ENCODE results near the gene B3GNT3. TPM values are rescaled to one million over a fixed set of nuclear protein-coding genes. Genes with fewer than 3 reads are reported as not detected.

The B3GNT3 gene
- total and polyA plus RNA-seq, 2 of the 8 experiments (the other 6 are each of a cell fraction or from before 2014, with no cell fraction given) = 1.5 TPM

DNA sequence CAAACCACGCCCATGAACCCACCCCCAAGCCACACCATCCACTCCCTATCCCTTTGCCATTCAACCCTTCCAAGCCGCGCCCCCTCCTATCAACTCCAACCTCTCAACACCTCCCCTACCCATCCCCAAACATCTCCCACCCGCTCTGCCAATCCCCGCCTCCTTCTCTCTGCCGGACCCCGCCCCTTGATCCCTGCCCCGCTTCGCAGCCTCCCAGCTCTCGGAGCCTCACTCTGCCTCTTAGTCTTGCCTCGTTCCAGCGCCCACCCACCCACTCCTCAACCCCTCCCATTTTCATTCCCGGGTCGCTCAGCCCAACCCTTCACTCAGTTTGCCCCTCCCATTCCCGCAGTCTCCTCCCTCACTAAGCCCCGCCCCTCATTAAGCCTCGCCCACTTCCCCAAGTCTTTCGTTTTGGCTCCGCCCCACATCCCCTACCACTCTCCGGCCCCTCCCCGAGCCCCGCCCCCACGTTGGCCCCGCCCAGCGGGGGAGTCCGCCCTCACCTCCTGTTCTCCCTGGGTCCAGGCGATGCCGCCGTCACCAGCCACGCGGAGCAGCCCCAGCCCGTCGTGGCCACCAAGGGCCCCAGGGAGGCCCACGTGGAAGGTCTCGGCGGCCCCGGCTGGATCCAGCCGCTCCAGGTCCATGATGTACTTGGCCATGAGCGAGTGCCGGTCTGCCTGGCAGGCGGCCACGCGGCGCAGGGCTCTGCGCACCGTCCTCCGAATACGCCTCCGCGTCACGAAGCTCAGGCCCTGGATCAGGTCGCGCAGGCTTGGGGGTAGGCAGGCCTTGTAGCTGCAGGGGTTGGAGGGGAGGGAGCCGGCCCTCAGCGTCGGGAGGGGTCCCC is 47.1 kb downstream of the B3GNT3 start:
- no peak overlapping the region for H2AFZ ChIP-seq (ENCODE audit: low read length)
- H4K8ac ChIP-seq (ENCODE audit: extremely low read depth, insufficient read depth, low read length) = peak overlapping the region; percentile 83
- DNase-seq (ENCODE audit: low read depth in 1 of 2, low spot score in 2 of 2) = peak; percentile 97 to 99
- H3K79me2 ChIP-seq (ENCODE audit: control insufficient read depth in 1 of 2, insufficient read depth in 2 of 2, low read length in 2 of 2) = no peaks in the 10 kb centered on the region
- peak overlapping the region; percentile 3 to 77 (median 64); a peak in 5 of 7 replicates for H3K9ac ChIP-seq (replicated peaks in 1 of 4; ENCODE audit: extremely low read depth in 1 of 4, low read depth in 3 of 4, low read length in 3 of 4)
- H2BK15ac ChIP-seq (ENCODE audit: low read length) = peak overlapping the region; percentile 81; the same call in 1 of the 2 replicates
- H2BK20ac ChIP-seq (ENCODE audit: low read length) = no peak overlapping the region
- no peaks in the 10 kb centered on the region for H3K9me3 ChIP-seq (ENCODE audit: insufficient read depth in 2 of 2, low read depth in 1 of 2, low read length in 1 of 2)
- H3K36me3 ChIP-seq (ENCODE audit: control insufficient read depth in 2 of 4, insufficient read depth in 4 of 4, low read length in 3 of 4) = no peaks in the 10 kb centered on the region
- H3K4ac ChIP-seq (replicated peaks; ENCODE audit: insufficient read length, low read depth, low read length) = peak overlapping the region; percentile 98
- peaks cover 0 to 3% of the 10 kb centered on the region in 2 experiments for H4K20me1 ChIP-seq (replicated peaks in 1 of 2; ENCODE audit: control insufficient read depth in 1 of 2, insufficient read depth in 2 of 2, low read length in 2 of 2)
- H3K4me1 ChIP-seq (replicated peaks in 1 of 4; ENCODE audit: control insufficient read depth in 3 of 4, insufficient read depth in 4 of 4, low read length in 3 of 4) = peaks cover 0 to 11% (median 3%) of the 10 kb centered on the region in 4 experiments; a peak in 5 of 7 replicates
- H3K23me2 ChIP-seq (ENCODE audit: low read depth, low read length) = peaks cover 12% of the 10 kb centered on the region
- H2BK120ac ChIP-seq (replicated peaks; ENCODE audit: low read depth, low read length) = peak overlapping the region; percentile 64
- H3K27ac ChIP-seq (ENCODE audit: low read depth, low read length) = no peak overlapping the region
- peak overlapping the region; percentile 80; the same call in 1 of the 2 replicates for H2BK12ac ChIP-seq (ENCODE audit: low read depth, low read length)
- ChIA-PET POLR2A (ENCODE audit: partially characterized antibody) (interaction anchor here (0.6 to 12.5 kb wide), 8 partner anchors 10 to 164 kb away, joined by 3 to 133 read pairs (median 3); partner anchors contain the start of gene RPL18A), CTCF (ENCODE audit: partially characterized antibody) (interaction anchor here (1.3 to 2.1 kb wide), 2 partner anchors 7 to 11 kb away, joined by 4 to 8 read pairs; no protein-coding TSS in a partner anchor)
- no peaks in the 10 kb centered on the region for H3K79me1 ChIP-seq (ENCODE audit: low read depth, low read length)
- FAIRE-seq = peak; percentile 92
- H4K5ac ChIP-seq (ENCODE audit: insufficient read length, low read depth, low read length) = no peak overlapping the region
- peak overlapping the region; percentile 50 to 72 (median 62) for H3K4me3 ChIP-seq (ENCODE audit: extremely low read depth in 1 of 4, insufficient read depth in 2 of 4, low read depth in 3 of 4, low read length in 4 of 4)
- H3K18ac ChIP-seq (ENCODE audit: extremely low read depth, low read length) = peak overlapping the region; percentile 78
- peaks cover 0 to 9% (median 2%) of the 10 kb centered on the region in 4 experiments; a peak in 3 of 7 replicates for H3K27me3 ChIP-seq (replicated peaks in 1 of 4; ENCODE audit: control insufficient read depth in 3 of 4, extremely low read depth in 1 of 4, insufficient read depth in 3 of 4, low read length in 3 of 4)
- H2AK5ac ChIP-seq (ENCODE audit: low read depth, low read length) = no peak overlapping the region
- peak overlapping the region; percentile 59 for H3K56ac ChIP-seq (replicated peaks; ENCODE audit: insufficient read length, low read depth, low read length)
- no peak overlapping the region for H3K23ac ChIP-seq (ENCODE audit: insufficient read length)
- H3K14ac ChIP-seq (ENCODE audit: insufficient read length) = no peak overlapping the region
- 3 to 100% methylated on average over 2 to 28 of the region's 56 CpGs for WGBS, 2 experiments (ENCODE audit: extremely low coverage in 1 of 2, insufficient coverage in 1 of 2, insufficient read length in 1 of 2, insufficient replicate concordance in 2 of 2, low coverage in 1 of 2, low lambda C conversion rate in 2 of 2, missing lambda C conversion rate in 1 of 2)
- H2BK5ac ChIP-seq (ENCODE audit: low read depth, low read length) = peak overlapping the region; percentile 90
- peak overlapping the region; percentile 74 for H4K91ac ChIP-seq (replicated peaks; ENCODE audit: insufficient read length, low read length)
- peak overlapping the region; percentile 66 to 92 for H3K4me2 ChIP-seq (ENCODE audit: insufficient read depth in 1 of 2, low read depth in 2 of 2, low read length in 2 of 2)
- TF ChIP-seq, protein P1, sequence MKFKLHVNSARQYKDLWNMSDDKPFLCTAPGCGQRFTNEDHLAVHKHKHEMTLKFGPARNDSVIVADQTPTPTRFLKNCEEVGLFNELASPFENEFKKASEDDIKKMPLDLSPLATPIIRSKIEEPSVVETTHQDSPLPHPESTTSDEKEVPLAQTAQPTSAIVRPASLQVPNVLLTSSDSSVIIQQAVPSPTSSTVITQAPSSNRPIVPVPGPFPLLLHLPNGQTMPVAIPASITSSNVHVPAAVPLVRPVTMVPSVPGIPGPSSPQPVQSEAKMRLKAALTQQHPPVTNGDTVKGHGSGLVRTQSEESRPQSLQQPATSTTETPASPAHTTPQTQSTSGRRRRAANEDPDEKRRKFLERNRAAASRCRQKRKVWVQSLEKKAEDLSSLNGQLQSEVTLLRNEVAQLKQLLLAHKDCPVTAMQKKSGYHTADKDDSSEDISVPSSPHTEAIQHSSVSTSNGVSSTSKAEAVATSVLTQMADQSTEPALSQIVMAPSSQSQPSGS (IDR thresholded peaks at IDR 0.05; ENCODE audit: low read length) = no peak
- TF ChIP-seq BACH1 (IDR thresholded peaks at IDR 0.05; ENCODE audit: low read length) (no peak), SP4 (IDR thresholded peaks at IDR 0.05; ENCODE audit: low read length) (no peak), EP300 (IDR thresholded peaks at IDR 0.05; ENCODE audit: borderline replicate concordance in 1 of 2, low read depth in 2 of 2, low read length in 2 of 2) (no peak), RFX5 (IDR thresholded peaks at IDR 0.05; ENCODE audit: borderline replicate concordance, low read depth, low read length) (no peak), POLR2AphosphoS5 (IDR thresholded peaks at IDR 0.05; ENCODE audit: low read depth, low read length) (peak; percentile 41; the same call in 1 of the 2 replicates), TAF7 (optimal IDR thresholded peaks at IDR 0.05; ENCODE audit: borderline replicate concordance, low read depth, low read length) (no peak), TAF1 (IDR thresholded peaks at IDR 0.05; ENCODE audit: low read depth, low read length) (0 out of 2 replicates have a peak, but pooled peaks have one; percentile 6)
- TF ChIP-seq, protein P2, sequence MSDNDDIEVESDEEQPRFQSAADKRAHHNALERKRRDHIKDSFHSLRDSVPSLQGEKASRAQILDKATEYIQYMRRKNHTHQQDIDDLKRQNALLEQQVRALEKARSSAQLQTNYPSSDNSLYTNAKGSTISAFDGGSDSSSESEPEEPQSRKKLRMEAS (IDR thresholded peaks at IDR 0.05) = peak; percentile 96
